Measurements from ENCODE around the gene SLC17A9. TPM values are rescaled to one million over a fixed set of nuclear protein-coding genes. Genes with fewer than 3 reads are reported as not detected.

SLC17A9 gene
- total RNA-seq, 1 donor from 2014 or later = not detected

DNA sequence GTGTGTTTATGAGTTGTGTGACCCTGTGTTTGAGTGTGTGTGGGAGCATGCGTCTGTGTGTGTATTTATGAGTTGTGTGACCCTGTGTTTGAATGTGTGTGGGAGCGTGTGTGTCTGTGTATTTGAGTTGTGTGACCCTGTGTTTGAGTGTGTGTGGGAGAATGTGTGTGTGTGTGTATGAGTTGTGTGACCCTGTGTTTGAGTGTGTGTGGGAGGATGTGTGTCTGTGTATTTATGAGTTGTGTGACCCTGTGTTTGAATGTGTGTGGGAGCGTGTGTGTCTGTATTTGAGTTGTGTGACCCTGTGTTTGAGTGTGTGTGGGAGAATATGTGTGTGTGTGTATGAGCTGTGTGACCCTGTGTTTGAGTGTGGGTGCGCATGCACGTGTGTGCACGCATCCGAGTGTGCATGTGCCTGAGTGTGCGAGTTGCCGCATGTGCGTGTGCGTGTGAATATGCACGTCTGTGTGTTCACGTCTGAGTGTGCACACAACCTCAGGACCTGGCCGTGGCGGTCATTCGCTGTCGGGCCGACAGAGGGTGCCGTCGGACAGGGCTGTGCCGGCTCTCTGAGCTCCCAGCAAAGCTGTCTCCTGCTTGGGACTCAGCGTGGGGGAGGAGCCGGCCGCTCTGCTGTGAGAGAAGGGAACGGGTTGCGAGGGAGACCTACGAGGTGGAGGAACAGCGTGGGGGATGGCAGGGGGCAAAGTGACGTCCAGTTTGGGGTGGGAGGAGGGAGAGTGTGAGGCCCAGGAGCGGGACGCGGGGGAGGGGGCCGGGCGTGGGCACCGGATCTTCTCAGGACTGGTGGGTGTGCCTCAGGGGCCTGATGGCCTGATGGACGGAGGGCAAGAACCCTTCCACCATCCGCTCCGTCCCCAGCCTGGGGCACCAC is 19.7 kb downstream of the SLC17A9 start:
- Histone ChIP-seq H3K36me3 (ENCODE audit: control insufficient read depth in 3 of 3, insufficient read depth in 3 of 3, low read length in 3 of 3) (no peaks in the 10 kb centered on the region), H3K4me1 (ENCODE audit: control insufficient read depth in 3 of 3, insufficient read depth in 3 of 3, low read length in 3 of 3) (peaks cover 3 to 10% (median 5%) of the 10 kb centered on the region in 3 donors), H3K9ac (ENCODE audit: low read depth in 1 of 3, low read length in 3 of 3) (peak overlapping the region in 1 of 3 donors; percentile 25), H3K27ac (ENCODE audit: low read depth, low read length) (no peak overlapping the region), H3K9me3 (ENCODE audit: control insufficient read depth in 3 of 3, low read length in 3 of 3) (no peaks in the 10 kb centered on the region), H3K27me3 (ENCODE audit: control insufficient read depth in 3 of 3, insufficient read depth in 3 of 3, low read length in 3 of 3) (peaks cover 69 to 87% (median 74%) of the 10 kb centered on the region in 3 donors), H3K4me3 (ENCODE audit: low read length in 3 of 3) (peak overlapping the region in 1 of 3 donors; percentile 29)

DNA sequence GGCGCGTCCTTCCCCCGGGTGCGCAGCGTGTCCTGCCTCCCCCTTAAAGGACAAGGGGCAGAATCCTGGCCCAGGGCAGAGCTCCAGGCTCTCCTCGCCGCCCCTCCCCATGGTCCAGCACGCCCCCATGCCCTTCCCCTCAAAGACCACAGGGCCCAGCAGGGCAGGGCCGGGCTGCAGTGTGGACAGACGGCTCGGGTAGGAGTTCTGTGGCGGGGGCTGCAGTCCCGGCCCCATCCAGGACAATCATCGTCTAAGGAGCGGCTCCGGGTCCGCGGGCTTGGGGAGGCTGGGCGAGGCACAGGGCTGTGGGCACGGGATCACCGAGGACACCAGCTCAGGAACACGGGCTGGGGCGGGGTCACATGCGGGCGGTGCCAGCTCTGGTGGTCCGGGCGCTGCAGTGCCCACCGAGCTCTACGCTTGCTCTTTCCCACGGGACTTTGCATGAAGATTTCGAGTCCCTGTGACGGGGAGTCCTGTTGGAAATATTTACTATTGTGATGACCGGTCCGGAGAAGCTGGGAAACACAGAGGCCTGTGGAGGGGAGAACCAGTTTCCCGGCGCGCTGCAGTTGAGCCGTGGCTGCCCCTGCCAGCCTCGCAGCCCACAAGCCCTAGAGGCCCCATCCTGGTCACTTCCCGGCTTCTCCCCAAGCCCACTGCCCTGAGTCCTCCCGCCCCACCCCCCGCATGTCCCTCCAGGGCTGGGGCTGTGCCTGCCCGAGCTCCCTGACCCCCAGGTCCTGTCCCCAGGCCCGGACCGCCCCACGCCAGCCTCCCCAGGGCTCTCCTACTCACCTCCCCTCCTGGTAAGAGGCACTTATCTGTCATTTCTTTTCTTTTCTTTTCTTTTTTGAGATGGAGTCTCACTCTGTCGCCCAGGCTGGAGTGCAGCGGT is 20.6 kb downstream of the SLC17A9 start:
- Histone ChIP-seq H3K4me1 (ENCODE audit: control insufficient read depth in 3 of 3, insufficient read depth in 3 of 3, low read length in 3 of 3) (peaks cover 3 to 10% (median 5%) of the 10 kb centered on the region in 3 donors), H3K9ac (ENCODE audit: low read depth in 1 of 3, low read length in 3 of 3) (no peak overlapping the region), H3K4me3 (ENCODE audit: low read length in 3 of 3) (peak overlapping the region in 1 of 3 donors; percentile 29), H3K36me3 (ENCODE audit: control insufficient read depth in 3 of 3, insufficient read depth in 3 of 3, low read length in 3 of 3) (no peaks in the 10 kb centered on the region), H3K27ac (ENCODE audit: low read depth, low read length) (no peak overlapping the region), H3K27me3 (ENCODE audit: control insufficient read depth in 3 of 3, insufficient read depth in 3 of 3, low read length in 3 of 3) (peaks cover 78 to 90% (median 83%) of the 10 kb centered on the region in 3 donors), H3K9me3 (ENCODE audit: control insufficient read depth in 3 of 3, low read length in 3 of 3) (no peaks in the 10 kb centered on the region)

DNA sequence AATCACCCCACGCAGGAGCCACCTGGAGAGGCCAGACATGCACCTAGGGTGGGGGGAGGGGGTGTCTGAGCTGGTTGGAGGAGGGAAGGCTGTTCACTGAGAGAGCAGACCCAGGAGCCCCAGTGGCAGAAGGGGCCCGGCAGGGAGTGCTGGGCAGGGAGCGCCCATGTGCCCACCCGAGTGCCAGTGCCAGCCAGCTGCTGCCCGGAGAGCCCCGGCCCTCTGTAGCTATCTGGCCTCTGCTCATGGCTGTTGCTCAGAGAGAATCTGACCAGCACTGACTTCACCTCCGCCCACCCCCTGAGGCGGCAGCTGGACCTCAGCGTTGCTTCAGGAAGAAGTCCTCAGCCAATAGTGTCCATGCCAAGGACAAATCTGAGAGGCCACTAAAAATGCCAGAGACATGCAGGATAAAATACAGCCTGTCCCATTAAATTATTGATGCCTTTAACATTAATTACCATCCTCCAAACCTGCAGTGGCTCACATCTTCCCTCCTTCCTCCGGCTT is 22.8 kb downstream of the SLC17A9 start:
- peaks cover 91 to 97% (median 92%) of the 10 kb centered on the region in 3 donors for H3K27me3 ChIP-seq (ENCODE audit: control insufficient read depth in 3 of 3, insufficient read depth in 3 of 3, low read length in 3 of 3)
- no peak overlapping the region for H3K4me3 ChIP-seq (ENCODE audit: low read length in 3 of 3)
- H3K4me1 ChIP-seq (ENCODE audit: control insufficient read depth in 3 of 3, insufficient read depth in 3 of 3, low read length in 3 of 3) = peaks cover 3 to 10% (median 5%) of the 10 kb centered on the region in 3 donors
- no peaks in the 10 kb centered on the region for H3K36me3 ChIP-seq (ENCODE audit: control insufficient read depth in 3 of 3, insufficient read depth in 3 of 3, low read length in 3 of 3)
- H3K27ac ChIP-seq (ENCODE audit: low read depth, low read length) = no peak overlapping the region
- no peaks in the 10 kb centered on the region for H3K9me3 ChIP-seq (ENCODE audit: control insufficient read depth in 3 of 3, low read length in 3 of 3)
- H3K9ac ChIP-seq (ENCODE audit: low read depth in 1 of 3, low read length in 3 of 3) = no peak overlapping the region

DNA sequence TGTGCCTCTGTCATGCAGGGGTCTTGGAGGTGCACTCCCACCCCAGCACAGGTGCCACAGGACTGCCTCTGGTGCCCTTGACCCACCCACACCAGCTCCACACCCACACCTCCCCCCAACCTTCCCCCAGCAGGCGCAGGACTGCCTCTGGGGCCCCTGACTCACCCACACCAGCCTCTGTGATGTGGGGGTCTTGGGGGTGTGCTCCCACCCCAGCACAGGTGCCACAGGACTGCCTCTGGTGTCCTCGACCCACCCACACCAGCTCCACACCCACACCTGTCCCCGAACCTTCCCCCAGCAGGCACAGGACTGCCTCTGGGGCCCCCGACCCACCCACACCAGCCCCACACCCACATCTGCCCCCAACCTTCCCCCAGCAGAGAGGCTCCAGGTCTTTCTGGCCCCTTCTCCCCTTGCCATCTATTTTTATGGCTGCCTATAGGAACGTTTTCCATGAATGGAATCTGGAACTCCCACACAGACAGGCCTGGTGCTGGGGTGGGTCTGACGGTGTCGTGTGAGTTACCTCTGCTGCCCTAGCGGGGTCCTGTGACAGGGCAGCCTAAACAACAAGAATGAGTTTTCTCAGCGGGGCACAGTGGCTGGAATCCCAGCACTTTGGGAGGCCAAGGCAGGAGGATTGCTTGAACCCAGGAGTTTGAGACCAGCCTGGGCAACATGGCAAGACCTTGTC is 23.5 kb downstream of the SLC17A9 start:
- Histone ChIP-seq H3K4me1 (ENCODE audit: control insufficient read depth in 3 of 3, insufficient read depth in 3 of 3, low read length in 3 of 3) (peaks cover 3 to 10% (median 5%) of the 10 kb centered on the region in 3 donors), H3K36me3 (ENCODE audit: control insufficient read depth in 3 of 3, insufficient read depth in 3 of 3, low read length in 3 of 3) (no peaks in the 10 kb centered on the region), H3K27ac (ENCODE audit: low read depth, low read length) (no peak overlapping the region), H3K9me3 (ENCODE audit: control insufficient read depth in 3 of 3, low read length in 3 of 3) (no peaks in the 10 kb centered on the region), H3K4me3 (ENCODE audit: low read length in 3 of 3) (no peak overlapping the region), H3K27me3 (ENCODE audit: control insufficient read depth in 3 of 3, insufficient read depth in 3 of 3, low read length in 3 of 3) (peaks cover 91 to 97% (median 92%) of the 10 kb centered on the region in 3 donors), H3K9ac (ENCODE audit: low read depth in 1 of 3, low read length in 3 of 3) (no peak overlapping the region)

DNA sequence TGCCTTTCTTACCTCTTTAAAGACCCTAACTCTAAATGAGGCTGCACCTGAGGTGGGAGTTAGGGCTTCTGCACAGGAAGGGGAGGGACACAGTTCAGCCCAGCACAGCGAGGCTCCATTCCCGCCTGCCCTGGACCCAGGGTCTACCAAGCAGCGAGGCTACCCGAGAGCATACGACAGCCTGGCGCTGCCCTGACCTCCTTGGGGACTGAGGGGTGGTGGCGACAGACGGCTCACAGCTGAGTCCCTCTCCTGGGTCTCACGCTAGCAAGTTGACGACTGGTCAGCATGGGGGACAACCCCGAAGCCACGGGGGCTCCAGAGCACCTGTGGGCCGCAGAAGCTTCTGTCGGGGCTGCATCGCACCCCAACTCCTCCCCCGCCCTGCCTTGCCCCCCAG is 24.4 kb downstream of the SLC17A9 start:
- peaks cover 3 to 10% (median 5%) of the 10 kb centered on the region in 3 donors for H3K4me1 ChIP-seq (ENCODE audit: control insufficient read depth in 3 of 3, insufficient read depth in 3 of 3, low read length in 3 of 3)
- H3K27me3 ChIP-seq (ENCODE audit: control insufficient read depth in 3 of 3, insufficient read depth in 3 of 3, low read length in 3 of 3) = peaks cover 89 to 97% (median 95%) of the 10 kb centered on the region in 3 donors
- H3K27ac ChIP-seq (ENCODE audit: low read depth, low read length) = no peak overlapping the region
- H3K36me3 ChIP-seq (ENCODE audit: control insufficient read depth in 3 of 3, insufficient read depth in 3 of 3, low read length in 3 of 3) = no peaks in the 10 kb centered on the region
- no peaks in the 10 kb centered on the region for H3K9me3 ChIP-seq (ENCODE audit: control insufficient read depth in 3 of 3, low read length in 3 of 3)
- H3K9ac ChIP-seq (ENCODE audit: low read depth in 1 of 3, low read length in 3 of 3) = no peak overlapping the region
- H3K4me3 ChIP-seq (ENCODE audit: low read length in 3 of 3) = no peak overlapping the region

DNA sequence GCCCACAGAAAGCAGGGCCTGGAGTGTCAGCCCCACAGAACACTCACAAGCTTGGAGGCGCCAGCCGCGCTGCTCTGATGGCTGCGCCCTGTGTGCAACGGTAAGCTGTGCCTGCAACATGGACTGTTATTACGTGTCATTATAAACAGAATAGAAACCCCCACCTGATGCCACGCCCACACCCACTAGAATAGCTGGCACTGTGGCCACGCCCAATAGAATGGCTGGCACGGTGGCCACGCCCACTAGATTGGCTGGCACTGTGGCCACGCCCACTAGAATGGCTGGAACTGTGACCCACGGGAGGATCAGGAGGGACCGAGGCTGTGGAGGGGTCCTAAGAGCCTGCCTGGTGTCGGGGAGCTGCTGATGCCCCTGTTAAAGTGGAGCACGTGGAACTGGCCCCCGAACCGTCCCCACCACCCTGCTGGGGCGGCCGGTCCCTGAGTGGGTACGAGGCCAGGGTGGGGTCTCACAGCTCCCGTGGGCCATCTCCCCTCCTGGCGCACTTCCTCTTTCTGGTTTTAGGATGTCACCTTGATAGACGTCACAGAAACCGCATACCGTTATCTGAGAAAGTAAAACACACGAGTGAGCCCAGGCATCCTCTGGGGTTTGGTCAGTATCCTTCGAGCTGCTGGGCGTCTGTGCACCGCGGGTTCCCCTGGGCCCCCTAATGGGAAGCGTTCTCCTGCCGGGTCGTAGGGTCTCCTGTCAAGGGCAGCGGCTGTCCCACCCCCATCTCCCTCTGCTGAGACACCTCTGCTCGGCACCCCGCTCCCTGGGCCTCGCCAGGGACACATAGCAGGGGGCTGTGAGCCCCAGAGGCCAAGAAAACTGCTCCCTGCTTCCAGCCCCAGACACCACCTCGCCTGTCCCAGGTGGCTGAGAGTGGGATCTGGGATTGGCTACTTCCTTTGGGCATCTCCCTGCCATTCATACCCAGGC is 25.4 kb downstream of the SLC17A9 start:
- Histone ChIP-seq H3K4me3 (ENCODE audit: low read length in 3 of 3) (no peak overlapping the region), H3K27ac (ENCODE audit: low read depth, low read length) (no peak overlapping the region), H3K9me3 (ENCODE audit: control insufficient read depth in 3 of 3, low read length in 3 of 3) (no peaks in the 10 kb centered on the region), H3K36me3 (ENCODE audit: control insufficient read depth in 3 of 3, insufficient read depth in 3 of 3, low read length in 3 of 3) (no peaks in the 10 kb centered on the region), H3K4me1 (ENCODE audit: control insufficient read depth in 3 of 3, insufficient read depth in 3 of 3, low read length in 3 of 3) (peaks cover 0 to 2% (median 0%) of the 10 kb centered on the region in 3 donors), H3K27me3 (ENCODE audit: control insufficient read depth in 3 of 3, insufficient read depth in 3 of 3, low read length in 3 of 3) (peaks cover 89 to 96% (median 96%) of the 10 kb centered on the region in 3 donors), H3K9ac (ENCODE audit: low read depth in 1 of 3, low read length in 3 of 3) (no peak overlapping the region)

DNA sequence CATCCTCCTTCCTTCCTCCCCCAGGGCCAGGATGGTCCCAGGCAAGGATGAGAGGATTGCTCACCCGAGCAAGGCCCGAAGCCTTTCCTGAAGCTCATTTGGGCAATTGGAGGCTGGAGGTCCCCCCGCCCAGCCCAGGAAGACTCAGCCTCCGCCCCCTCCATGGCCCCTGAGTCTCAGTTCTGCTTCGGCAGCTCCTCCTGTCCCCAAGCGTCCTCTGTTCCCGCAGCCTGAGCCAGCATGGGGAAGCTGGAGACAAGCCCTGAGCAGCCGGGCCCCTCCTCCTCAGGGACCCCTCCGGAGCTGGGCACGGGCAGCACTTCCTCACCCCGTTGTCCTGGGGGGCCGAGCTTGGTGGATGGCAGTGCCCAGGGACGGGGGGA is 26.0 kb downstream of the SLC17A9 start:
- H3K27ac ChIP-seq (ENCODE audit: low read depth, low read length) = no peak overlapping the region
- H3K4me3 ChIP-seq (ENCODE audit: low read length in 3 of 3) = no peak overlapping the region
- H3K9me3 ChIP-seq (ENCODE audit: control insufficient read depth in 3 of 3, low read length in 3 of 3) = no peaks in the 10 kb centered on the region
- no peaks in the 10 kb centered on the region for H3K4me1 ChIP-seq (ENCODE audit: control insufficient read depth in 3 of 3, insufficient read depth in 3 of 3, low read length in 3 of 3)
- peaks cover 90 to 94% (median 90%) of the 10 kb centered on the region in 3 donors for H3K27me3 ChIP-seq (ENCODE audit: control insufficient read depth in 3 of 3, insufficient read depth in 3 of 3, low read length in 3 of 3)
- no peaks in the 10 kb centered on the region for H3K36me3 ChIP-seq (ENCODE audit: control insufficient read depth in 3 of 3, insufficient read depth in 3 of 3, low read length in 3 of 3)
- H3K9ac ChIP-seq (ENCODE audit: low read depth in 1 of 3, low read length in 3 of 3) = no peak overlapping the region

DNA sequence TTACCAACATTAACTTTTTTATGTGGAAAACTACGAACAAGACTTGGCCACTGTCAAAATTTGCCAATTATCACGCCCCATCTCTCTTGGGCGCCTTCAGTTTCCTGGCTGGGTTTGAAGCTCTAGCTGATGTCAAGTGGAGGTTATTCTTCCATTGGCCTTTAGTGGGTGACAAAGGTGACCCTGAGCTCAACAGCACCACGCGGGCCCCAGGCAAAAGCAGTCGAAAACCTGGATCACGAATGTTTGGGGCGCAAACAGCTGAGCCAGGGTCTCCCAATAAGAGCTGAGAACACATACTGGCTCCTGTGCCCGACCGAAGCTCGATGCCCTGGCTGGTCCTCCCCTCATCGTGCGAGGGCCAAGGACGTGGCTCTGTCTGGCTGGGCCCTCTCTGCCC is 26.8 kb downstream of the SLC17A9 start:
- Histone ChIP-seq H3K4me1 (ENCODE audit: control insufficient read depth in 3 of 3, insufficient read depth in 3 of 3, low read length in 3 of 3) (no peaks in the 10 kb centered on the region), H3K9me3 (ENCODE audit: control insufficient read depth in 3 of 3, low read length in 3 of 3) (no peaks in the 10 kb centered on the region), H3K27me3 (ENCODE audit: control insufficient read depth in 3 of 3, insufficient read depth in 3 of 3, low read length in 3 of 3) (peaks cover 90 to 92% (median 91%) of the 10 kb centered on the region in 3 donors)

More for the DNA sequence above, 26.8 kb downstream of the SLC17A9 start:
- no peak overlapping the region for H3K4me3 ChIP-seq (ENCODE audit: low read length in 3 of 3)
- no peak overlapping the region for H3K9ac ChIP-seq (ENCODE audit: low read depth in 1 of 3, low read length in 3 of 3)
- H3K27ac ChIP-seq (ENCODE audit: low read depth, low read length) = no peak overlapping the region
- H3K36me3 ChIP-seq (ENCODE audit: control insufficient read depth in 3 of 3, insufficient read depth in 3 of 3, low read length in 3 of 3) = no peaks in the 10 kb centered on the region

Measured in skeletal muscle tissue (tissue), 4 donors.